ENCODE results near the gene GMPPA. TPM values are rescaled to one million over a fixed set of nuclear protein-coding genes. Genes with fewer than 3 reads are reported as not detected.

GMPPA gene
- total RNA-seq, 1 experiment from 2014 or later, result 32.0 TPM

DNA sequence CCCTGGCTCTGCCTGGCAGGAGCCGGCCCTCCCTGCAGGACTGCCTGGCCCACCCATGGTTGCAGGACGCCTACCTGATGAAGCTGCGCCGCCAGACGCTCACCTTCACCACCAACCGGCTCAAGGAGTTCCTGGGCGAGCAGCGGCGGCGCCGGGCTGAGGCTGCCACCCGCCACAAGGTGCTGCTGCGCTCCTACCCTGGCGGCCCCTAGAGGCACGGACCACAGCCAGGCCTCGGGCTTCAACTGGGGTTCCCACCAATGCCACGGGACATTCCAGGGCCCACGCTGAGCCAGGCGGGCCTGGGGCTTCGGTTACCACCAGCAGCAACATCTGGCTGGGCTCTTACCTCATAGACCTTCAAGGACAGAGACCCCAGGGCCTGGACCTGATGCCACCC, 6.1 kb upstream of the GMPPA start:
- Histone ChIP-seq H3K9ac (ENCODE audit: extremely low read depth, insufficient read length, low read length) (no peak overlapping the region), H2BK20ac (ENCODE audit: low read depth, low read length, poor library complexity, severe bottlenecking) (no peak overlapping the region), H3K27me3 (ENCODE audit: insufficient read depth, low read length) (peaks cover 15% of the 10 kb centered on the region; the same call in 1 of the 2 replicates), H2BK120ac (ENCODE audit: low read depth, low read length, poor library complexity, severe bottlenecking) (no peak overlapping the region), H4K8ac (replicated peaks; ENCODE audit: insufficient read length, low read depth, low read length) (no peak overlapping the region), H2BK5ac (ENCODE audit: insufficient read length, low read length) (no peak overlapping the region), H3K27ac (ENCODE audit: insufficient read length, low read depth, low read length) (no peak overlapping the region), H3K18ac (ENCODE audit: insufficient read length, low read depth, low read length) (no peak overlapping the region), H4K5ac (ENCODE audit: insufficient read length, low read depth, low read length) (no peak overlapping the region), H3K23ac (ENCODE audit: insufficient read length, low read depth, low read length) (no peak overlapping the region), H3K14ac (ENCODE audit: insufficient read depth, low read length) (no peak overlapping the region), H2AFZ (ENCODE audit: low read length) (no peak overlapping the region), H2BK12ac (ENCODE audit: insufficient read length, low read depth, low read length) (no peak overlapping the region), H3T11ph (ENCODE audit: low read length) (no peak overlapping the region), H3K79me1 (ENCODE audit: insufficient read depth, low read depth, low read length, poor library complexity, severe bottlenecking) (no peaks in the 10 kb centered on the region), H3K9me3 (ENCODE audit: control insufficient read depth, low read depth, low read length) (no peaks in the 10 kb centered on the region), H2AK5ac (ENCODE audit: insufficient read length, low read length) (no peak overlapping the region), H3K4me1 (ENCODE audit: insufficient read depth, low read length) (no peaks in the 10 kb centered on the region; the same call in 1 of the 2 replicates), H4K20me1 (ENCODE audit: control insufficient read depth, insufficient read depth, insufficient read length) (no peaks in the 10 kb centered on the region), H3K56ac (ENCODE audit: insufficient read length, low read depth, low read length) (no peak overlapping the region), H3K4me2 (ENCODE audit: insufficient read depth, insufficient read length, low read length) (no peak overlapping the region), H3K23me2 (ENCODE audit: insufficient read length, low read depth, low read length, poor library complexity, severe bottlenecking) (peaks cover 10% of the 10 kb centered on the region), H2BK15ac (ENCODE audit: low read depth, low read length) (no peak overlapping the region), H3K79me2 (ENCODE audit: insufficient read depth, low read length) (no peaks in the 10 kb centered on the region), H3K4ac (ENCODE audit: low read depth, low read length) (no peak overlapping the region), H4K91ac (ENCODE audit: insufficient read length, low read depth, low read length) (no peak overlapping the region)
- no peak overlapping the region for H3K4me3 Mint-ChIP-seq
- TF ChIP-seq, protein P1, sequence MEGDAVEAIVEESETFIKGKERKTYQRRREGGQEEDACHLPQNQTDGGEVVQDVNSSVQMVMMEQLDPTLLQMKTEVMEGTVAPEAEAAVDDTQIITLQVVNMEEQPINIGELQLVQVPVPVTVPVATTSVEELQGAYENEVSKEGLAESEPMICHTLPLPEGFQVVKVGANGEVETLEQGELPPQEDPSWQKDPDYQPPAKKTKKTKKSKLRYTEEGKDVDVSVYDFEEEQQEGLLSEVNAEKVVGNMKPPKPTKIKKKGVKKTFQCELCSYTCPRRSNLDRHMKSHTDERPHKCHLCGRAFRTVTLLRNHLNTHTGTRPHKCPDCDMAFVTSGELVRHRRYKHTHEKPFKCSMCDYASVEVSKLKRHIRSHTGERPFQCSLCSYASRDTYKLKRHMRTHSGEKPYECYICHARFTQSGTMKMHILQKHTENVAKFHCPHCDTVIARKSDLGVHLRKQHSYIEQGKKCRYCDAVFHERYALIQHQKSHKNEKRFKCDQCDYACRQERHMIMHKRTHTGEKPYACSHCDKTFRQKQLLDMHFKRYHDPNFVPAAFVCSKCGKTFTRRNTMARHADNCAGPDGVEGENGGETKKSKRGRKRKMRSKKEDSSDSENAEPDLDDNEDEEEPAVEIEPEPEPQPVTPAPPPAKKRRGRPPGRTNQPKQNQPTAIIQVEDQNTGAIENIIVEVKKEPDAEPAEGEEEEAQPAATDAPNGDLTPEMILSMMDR (conservative IDR thresholded peaks at IDR 0.05), result peak; percentile 77
- no peaks in the 10 kb centered on the region for H3K36me3 Mint-ChIP-seq (ENCODE audit: insufficient read depth in 1 of 3, low read depth in 3 of 3)
- no peaks in the 10 kb centered on the region; a peak in 1 of 5 replicates for H3K9me3 Mint-ChIP-seq
- peaks cover 12 to 39% of the 10 kb centered on the region in 2 experiments for H3K4me1 Mint-ChIP-seq
- H3K27me3 Mint-ChIP-seq (ENCODE audit: low read depth), result peaks cover 60% of the 10 kb centered on the region
- H3K27ac Mint-ChIP-seq, result no peak overlapping the region
- DNase-seq, result peak; percentile 85
- WGBS (ENCODE audit: extremely low coverage, insufficient read length, low lambda C conversion rate), result no CpG with 5 or more reads among the region's 20 CpGs
